HG03558 (cell line): ENCODE measurements around the gene MYBPC1.
"Not testable (repeated sequence)": the region's sequence is repeated elsewhere in the genome, so short reads cannot be mapped to it uniquely, and the experiment has no call there.

Source experiments
- ATAC-seq: cut with Tn5 transposase; IDR thresholded peaks from one replicate; pipeline ENCODE4 v1.9.1; 2021; ENCODE audit warnings: moderate number of reproducible peaks; ENCODE audit not compliant: unreplicated experiment; ENCODE audit errors: extremely low read depth

The MYBPC1 gene

GRCh38 chr12:101648195-101648594 is 53.4 kb downstream of the MYBPC1 start:
- no peak for ATAC-seq

DNA sequence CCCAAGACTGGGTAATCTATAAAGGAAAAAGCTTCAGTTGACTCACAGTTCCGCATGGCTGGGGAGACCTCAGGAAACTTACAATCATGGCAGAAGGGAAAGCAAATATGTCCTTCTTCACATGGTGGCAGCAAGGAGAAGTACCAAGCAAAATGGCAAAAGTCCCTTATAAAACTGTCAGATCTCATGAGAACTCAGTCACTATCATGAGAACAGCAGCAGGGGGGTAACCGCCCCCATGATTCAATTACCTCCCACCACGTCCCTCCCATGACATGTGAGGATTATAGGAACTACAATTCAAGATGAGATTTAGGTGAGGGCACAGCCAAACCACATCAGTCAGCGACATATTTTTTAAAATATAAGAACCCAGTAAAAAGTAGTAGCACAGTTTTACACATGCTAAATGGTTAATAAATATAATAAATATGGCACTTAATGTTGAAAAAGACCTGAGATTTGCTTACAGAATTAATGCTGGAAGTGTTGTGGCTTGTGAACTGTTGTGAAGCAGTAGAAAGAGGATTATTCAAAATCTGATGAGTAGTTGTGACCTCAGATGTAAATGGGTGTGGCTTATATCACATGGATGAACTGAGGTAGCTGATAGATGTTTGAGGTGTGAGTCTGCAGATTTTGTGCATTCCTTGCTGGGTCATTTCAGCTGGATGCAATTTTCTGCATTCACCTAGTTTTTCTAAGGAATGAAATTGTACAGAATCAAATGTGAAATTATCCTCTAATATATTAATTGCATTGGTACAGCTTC is 55.8 kb downstream of the MYBPC1 start:
- ATAC-seq = no peak

- ATAC-seq = no peak
These were observed 58.3 kb downstream of the MYBPC1 start for GRCh38 chr12:101653030-101653429.

DNA sequence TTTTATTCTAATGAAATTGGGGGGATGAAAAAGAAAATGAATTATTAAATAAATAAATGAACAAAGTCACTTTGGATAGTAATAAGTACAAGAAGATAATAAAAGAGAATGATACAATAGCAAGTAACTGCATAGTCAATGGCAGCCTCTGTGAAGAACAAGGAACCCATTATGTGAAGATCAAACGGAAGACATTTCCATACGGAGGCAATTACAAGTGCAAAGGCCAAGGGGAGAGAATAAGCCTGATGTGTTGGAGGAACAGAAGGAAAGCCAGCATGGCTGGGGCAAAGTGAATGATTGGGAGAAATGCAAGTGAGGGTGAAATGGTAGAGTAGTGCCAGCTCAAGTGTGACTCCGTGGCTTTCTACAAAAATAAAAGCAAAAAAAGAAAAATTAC is 58.7 kb downstream of the MYBPC1 start:
- no peak for ATAC-seq

- no peak for ATAC-seq
These were observed 59.7 kb downstream of the MYBPC1 start for GRCh38 chr12:101654442-101654841.

- ATAC-seq = no peak
These were observed 60.6 kb downstream of the MYBPC1 start for GRCh38 chr12:101655393-101655792.

DNA sequence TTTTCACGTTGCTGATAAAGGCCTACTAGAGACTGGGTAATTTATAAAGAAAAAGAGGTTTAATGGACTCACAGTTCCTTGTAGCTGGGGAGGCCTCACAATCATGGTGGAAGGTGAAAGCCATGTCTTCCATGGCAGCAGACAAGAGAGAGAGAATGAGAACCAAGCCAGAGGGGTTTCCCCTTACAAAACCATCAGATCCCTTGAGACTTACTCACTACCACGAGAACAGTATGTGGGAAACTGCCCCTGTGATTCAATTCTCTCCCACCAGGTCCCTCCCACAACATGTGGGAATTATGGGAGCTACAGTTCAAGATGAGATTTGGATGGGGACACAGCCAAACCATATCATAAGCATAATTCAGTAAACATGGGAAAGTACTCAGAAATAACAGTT is 65.9 kb downstream of the MYBPC1 start:
- ATAC-seq = not testable (repeated sequence)

- ATAC-seq = no peak
These were observed 68.5 kb downstream of the MYBPC1 start for GRCh38 chr12:101663298-101663697.

- ATAC-seq = no peak
These were observed 70.2 kb downstream of the MYBPC1 start for GRCh38 chr12:101664992-101665391.

DNA sequence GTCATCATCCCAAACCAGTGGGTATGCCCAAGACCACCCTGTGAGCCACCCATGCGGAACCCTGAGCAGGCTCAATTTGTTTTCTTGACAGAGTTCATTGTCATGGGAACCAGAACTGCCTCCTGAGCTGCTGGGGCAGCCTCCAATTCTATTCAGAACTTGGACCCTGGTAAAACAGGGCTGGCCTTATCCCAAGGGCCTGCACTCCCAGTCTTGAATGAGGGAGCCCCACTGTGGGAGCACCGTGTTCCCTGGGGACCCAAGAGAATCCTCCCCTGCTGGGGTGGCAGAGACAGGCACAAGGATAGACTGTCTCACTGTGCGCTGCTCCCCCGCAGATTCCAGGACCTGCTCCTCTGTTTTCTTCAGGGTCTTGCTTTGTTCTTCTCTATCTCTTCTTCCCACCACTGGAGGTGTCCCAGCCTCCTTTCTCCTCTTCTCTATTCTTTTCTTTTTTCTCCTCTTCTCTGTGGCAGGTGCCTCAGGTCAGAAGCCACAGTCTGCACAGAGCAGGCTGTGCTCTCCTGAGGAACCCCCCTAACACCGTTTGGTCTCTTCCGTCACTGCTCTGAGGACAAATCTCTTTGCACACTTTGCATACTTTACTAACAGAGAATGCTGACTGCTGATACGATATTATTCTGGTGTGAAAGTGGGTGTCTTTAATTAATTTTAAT is 71.4 kb downstream of the MYBPC1 start:
- no peak for ATAC-seq

DNA sequence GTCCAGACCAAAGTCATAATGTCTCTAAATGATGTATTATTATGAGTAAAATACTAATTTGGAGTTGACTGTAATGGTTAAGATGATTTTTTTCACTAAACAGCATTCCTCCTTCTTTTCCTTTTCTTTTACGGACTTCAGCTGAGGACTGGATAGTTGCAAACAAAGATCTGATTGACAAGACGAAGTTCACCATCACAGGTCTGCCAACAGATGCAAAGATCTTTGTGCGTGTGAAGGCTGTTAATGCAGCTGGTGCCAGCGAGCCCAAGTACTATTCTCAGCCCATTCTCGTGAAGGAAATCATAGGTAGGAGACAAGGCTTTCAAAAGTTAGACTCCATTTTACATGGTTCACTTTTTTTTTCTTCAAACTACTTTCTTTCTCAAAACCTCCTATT is 72.8 kb downstream of the MYBPC1 start:
- ATAC-seq = no peak

GRCh38 chr12:101670007-101670671 is 75.4 kb downstream of the MYBPC1 start:
- no peak for ATAC-seq

- peak; percentile 63 for ATAC-seq
These were observed 76.5 kb downstream of the MYBPC1 start for GRCh38 chr12:101671157-101671791.

- ATAC-seq = no peak
These were observed 77.1 kb downstream of the MYBPC1 start for GRCh38 chr12:101671833-101672232.

GRCh38 chr12:101675555-101675954 is 80.8 kb downstream of the MYBPC1 start:
- ATAC-seq = no peak

DNA sequence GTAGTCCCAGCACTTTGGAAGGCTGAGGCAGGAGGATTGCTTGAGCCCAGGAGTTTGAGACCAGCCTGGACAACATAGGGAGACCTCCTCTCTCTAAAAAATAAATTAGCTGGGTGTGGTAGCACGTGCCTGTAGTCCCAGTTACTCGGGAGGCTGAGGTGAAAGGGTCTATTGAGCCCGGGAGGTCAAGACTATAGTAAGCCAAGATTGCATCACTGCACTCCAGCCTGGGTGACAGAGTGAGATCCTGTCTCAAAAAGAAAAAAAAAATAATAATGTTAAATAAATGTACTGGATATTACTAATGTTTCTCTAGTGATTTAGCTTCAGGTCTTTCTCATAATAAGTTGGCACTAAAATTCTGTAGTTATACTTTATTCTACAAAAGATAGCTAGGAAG is 81.7 kb downstream of the MYBPC1 start:
- ATAC-seq = not testable (repeated sequence)

- ATAC-seq = no peak
These were observed 83.3 kb downstream of the MYBPC1 start for GRCh38 chr12:101678081-101678480.

DNA sequence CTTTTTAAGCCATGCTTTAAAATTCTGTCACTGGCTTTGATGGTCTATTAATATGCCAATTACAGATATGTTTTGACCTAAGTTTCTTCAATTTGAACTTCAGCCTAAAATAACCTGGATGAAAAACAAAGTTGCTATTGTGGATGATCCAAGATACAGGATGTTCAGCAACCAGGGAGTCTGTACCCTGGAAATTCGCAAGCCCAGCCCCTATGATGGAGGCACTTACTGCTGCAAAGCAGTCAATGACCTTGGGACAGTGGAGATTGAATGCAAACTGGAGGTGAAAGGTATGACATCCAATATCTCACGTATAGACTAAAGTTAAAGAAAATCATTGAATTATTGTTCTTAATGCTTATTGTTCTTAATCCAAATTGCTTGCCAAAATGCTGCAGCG is 85.5 kb downstream of the MYBPC1 start:
- ATAC-seq = no peak

DNA sequence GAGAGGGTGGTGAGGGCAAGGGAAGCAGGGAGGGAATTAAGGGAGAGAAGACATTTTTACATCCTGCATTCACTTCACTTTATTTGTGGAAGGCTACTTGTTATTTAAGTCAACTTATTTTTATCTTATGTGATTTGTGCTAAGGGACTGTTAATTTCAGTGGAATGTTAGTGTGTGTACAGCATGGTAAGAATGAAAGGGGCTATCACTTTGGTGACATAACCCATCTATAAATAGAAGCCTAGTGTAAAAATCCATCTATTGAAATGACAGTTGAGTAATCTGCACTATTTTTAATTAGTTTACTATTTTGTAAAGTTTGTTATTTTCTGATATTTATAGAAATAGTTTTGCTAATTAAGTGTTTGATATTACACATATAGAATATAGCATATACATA is 85.9 kb downstream of the MYBPC1 start:
- ATAC-seq = no peak

- ATAC-seq = not testable (repeated sequence)
These were observed 86.9 kb downstream of the MYBPC1 start for GRCh38 chr12:101681627-101682026.

- no peak for ATAC-seq
These were observed 90.3 kb downstream of the MYBPC1 start for GRCh38 chr12:101685092-101685491.
